ENCODE results near the gene RAB20.

Gene RAB20

GRCh38 chr13:110521296-110521680 is 40.2 kb downstream of the RAB20 start:
- H2AFZ ChIP-seq (ENCODE audit: low read length): no peak overlapping the region
- H4K8ac ChIP-seq (ENCODE audit: low read depth, low read length): no peak overlapping the region
- H3K23ac ChIP-seq (ENCODE audit: low read depth, low read length, poor library complexity): no peak overlapping the region
- H3K4me3 ChIP-seq (ENCODE audit: low read length in 2 of 2): no peak overlapping the region
- no peak overlapping the region for H2AK5ac ChIP-seq (ENCODE audit: low read depth, low read length)
- DNase-seq (ENCODE audit: low spot score): no peak
- H2BK120ac ChIP-seq (ENCODE audit: low read depth, low read length): no peak overlapping the region
- H3K18ac ChIP-seq (ENCODE audit: low read length): no peak overlapping the region
- no peak overlapping the region for H3K4ac ChIP-seq (ENCODE audit: low read length)
- peaks cover 3 to 5% of the 10 kb centered on the region in 2 donors for H3K4me1 ChIP-seq (ENCODE audit: control insufficient read depth in 2 of 2, insufficient read depth in 1 of 2, low read depth in 1 of 2, low read length in 2 of 2)
- H3K9me3 ChIP-seq (replicated peaks in 1 of 2; ENCODE audit: control insufficient read depth in 2 of 2, insufficient read depth in 1 of 2, low read depth in 1 of 2, low read length in 2 of 2): no peaks in the 10 kb centered on the region
- H2BK15ac ChIP-seq (ENCODE audit: low read length): no peak overlapping the region
- no peak overlapping the region for H2BK12ac ChIP-seq (ENCODE audit: low read length)
- H3K14ac ChIP-seq (ENCODE audit: low read length): no peak overlapping the region
- no CpG with 5 or more reads among the region's 10 CpGs for WGBS, 2 donors (ENCODE audit: extremely low coverage in 2 of 2, insufficient read length in 2 of 2, insufficient replicate concordance in 1 of 2)
- H3K27ac ChIP-seq (replicated peaks; ENCODE audit: low read length): no peak overlapping the region
- H3K27me3 ChIP-seq (ENCODE audit: control insufficient read depth in 3 of 3, insufficient read depth in 3 of 3, low read depth in 1 of 3, low read length in 3 of 3): no peaks in the 10 kb centered on the region
- no peak overlapping the region for H3K4me2 ChIP-seq (ENCODE audit: insufficient read depth, low read length, poor library complexity, severe bottlenecking)
- no peaks in the 10 kb centered on the region for H3K36me3 ChIP-seq (replicated peaks in 1 of 2; ENCODE audit: control insufficient read depth in 2 of 2, insufficient read depth in 2 of 2, low read length in 2 of 2)
- H4K91ac ChIP-seq (ENCODE audit: low read depth, low read length, poor library complexity): no peak overlapping the region
- H3K9ac ChIP-seq (ENCODE audit: low read depth, low read length, poor library complexity): no peak overlapping the region
- H3K79me1 ChIP-seq (ENCODE audit: low read depth, low read length): peaks cover 2% of the 10 kb centered on the region
- H2BK5ac ChIP-seq (ENCODE audit: low read length): no peak overlapping the region

GRCh38 chr13:110520431-110521295 is 40.9 kb downstream of the RAB20 start:
- H3K27me3 ChIP-seq (ENCODE audit: control insufficient read depth in 3 of 3, insufficient read depth in 3 of 3, low read depth in 1 of 3, low read length in 3 of 3): no peaks in the 10 kb centered on the region
- no peak overlapping the region for H3K4ac ChIP-seq (ENCODE audit: low read length)
- H2BK5ac ChIP-seq (ENCODE audit: low read length): no peak overlapping the region
- no peak overlapping the region for H2BK120ac ChIP-seq (ENCODE audit: low read depth, low read length)
- H3K36me3 ChIP-seq (replicated peaks in 1 of 2; ENCODE audit: control insufficient read depth in 2 of 2, insufficient read depth in 2 of 2, low read length in 2 of 2): no peaks in the 10 kb centered on the region
- H3K23ac ChIP-seq (ENCODE audit: low read depth, low read length, poor library complexity): no peak overlapping the region
- H2BK15ac ChIP-seq (ENCODE audit: low read length): no peak overlapping the region
- H3K4me2 ChIP-seq (ENCODE audit: insufficient read depth, low read length, poor library complexity, severe bottlenecking): no peak overlapping the region
- H3K4me1 ChIP-seq (ENCODE audit: control insufficient read depth in 2 of 2, insufficient read depth in 1 of 2, low read depth in 1 of 2, low read length in 2 of 2): peaks cover 3 to 5% of the 10 kb centered on the region in 2 donors
- no peaks in the 10 kb centered on the region for H3K9me3 ChIP-seq (replicated peaks in 1 of 2; ENCODE audit: control insufficient read depth in 2 of 2, insufficient read depth in 1 of 2, low read depth in 1 of 2, low read length in 2 of 2)
- no peak overlapping the region for H4K8ac ChIP-seq (ENCODE audit: low read depth, low read length)
- no peak overlapping the region for H2BK12ac ChIP-seq (ENCODE audit: low read length)
- H3K79me1 ChIP-seq (ENCODE audit: low read depth, low read length): peaks cover 2% of the 10 kb centered on the region
- no CpG with 5 or more reads among the region's 16 CpGs for WGBS, 2 donors (ENCODE audit: extremely low coverage in 2 of 2, insufficient read length in 2 of 2, insufficient replicate concordance in 1 of 2)
- peak overlapping the region; percentile 2 for H3K14ac ChIP-seq (ENCODE audit: low read length)
- no peak overlapping the region for H3K18ac ChIP-seq (ENCODE audit: low read length)
- H3K4me3 ChIP-seq (ENCODE audit: low read length in 2 of 2): no peak overlapping the region
- no peak overlapping the region for H2AK5ac ChIP-seq (ENCODE audit: low read depth, low read length)
- no peak overlapping the region for H3K9ac ChIP-seq (ENCODE audit: low read depth, low read length, poor library complexity)
- H4K91ac ChIP-seq (ENCODE audit: low read depth, low read length, poor library complexity): no peak overlapping the region
- no peak overlapping the region for H3K27ac ChIP-seq (replicated peaks; ENCODE audit: low read length)
- H2AFZ ChIP-seq (ENCODE audit: low read length): no peak overlapping the region
- DNase-seq (ENCODE audit: low spot score): no peak

GRCh38 chr13:110519506-110519905 is 42.0 kb downstream of the RAB20 start:
- no peak overlapping the region for H2AFZ ChIP-seq (ENCODE audit: low read length)
- no peak overlapping the region for H3K18ac ChIP-seq (ENCODE audit: low read length)
- H3K9me3 ChIP-seq (replicated peaks in 1 of 2; ENCODE audit: control insufficient read depth in 2 of 2, insufficient read depth in 1 of 2, low read depth in 1 of 2, low read length in 2 of 2): peaks cover 0 to 9% of the 10 kb centered on the region in 2 donors
- WGBS, 2 donors (ENCODE audit: extremely low coverage in 2 of 2, insufficient read length in 2 of 2, insufficient replicate concordance in 1 of 2): no CpG with 5 or more reads among the region's 7 CpGs
- no peaks in the 10 kb centered on the region for H3K79me1 ChIP-seq (ENCODE audit: low read depth, low read length)
- H3K4me1 ChIP-seq (ENCODE audit: control insufficient read depth in 2 of 2, insufficient read depth in 1 of 2, low read depth in 1 of 2, low read length in 2 of 2): peaks cover 3 to 5% of the 10 kb centered on the region in 2 donors
- DNase-seq (ENCODE audit: low spot score): no peak
- no peak overlapping the region for H2BK5ac ChIP-seq (ENCODE audit: low read length)
- no peak overlapping the region for H3K27ac ChIP-seq (replicated peaks; ENCODE audit: low read length)
- H3K9ac ChIP-seq (ENCODE audit: low read depth, low read length, poor library complexity): no peak overlapping the region
- H3K23ac ChIP-seq (ENCODE audit: low read depth, low read length, poor library complexity): no peak overlapping the region
- no peak overlapping the region for H2BK120ac ChIP-seq (ENCODE audit: low read depth, low read length)
- no peak overlapping the region for H3K4me2 ChIP-seq (ENCODE audit: insufficient read depth, low read length, poor library complexity, severe bottlenecking)
- H3K4ac ChIP-seq (ENCODE audit: low read length): no peak overlapping the region
- H3K36me3 ChIP-seq (replicated peaks in 1 of 2; ENCODE audit: control insufficient read depth in 2 of 2, insufficient read depth in 2 of 2, low read length in 2 of 2): peaks cover 0 to 2% of the 10 kb centered on the region in 2 donors
- H2BK12ac ChIP-seq (ENCODE audit: low read length): no peak overlapping the region
- H3K14ac ChIP-seq (ENCODE audit: low read length): no peak overlapping the region
- no peak overlapping the region for H4K91ac ChIP-seq (ENCODE audit: low read depth, low read length, poor library complexity)
- no peak overlapping the region for H3K4me3 ChIP-seq (ENCODE audit: low read length in 2 of 2)
- H2AK5ac ChIP-seq (ENCODE audit: low read depth, low read length): no peak overlapping the region
- H4K8ac ChIP-seq (ENCODE audit: low read depth, low read length): no peak overlapping the region
- H3K27me3 ChIP-seq (ENCODE audit: control insufficient read depth in 3 of 3, insufficient read depth in 3 of 3, low read depth in 1 of 3, low read length in 3 of 3): no peaks in the 10 kb centered on the region
- no peak overlapping the region for H2BK15ac ChIP-seq (ENCODE audit: low read length)

- H3K27me3 ChIP-seq (ENCODE audit: control insufficient read depth in 3 of 3, insufficient read depth in 3 of 3, low read depth in 1 of 3, low read length in 3 of 3): no peaks in the 10 kb centered on the region
- H2BK15ac ChIP-seq (ENCODE audit: low read length): peak overlapping the region; percentile 30
- H3K27ac ChIP-seq (replicated peaks; ENCODE audit: low read length): no peak overlapping the region
- H2BK120ac ChIP-seq (ENCODE audit: low read depth, low read length): no peak overlapping the region
- H3K9me3 ChIP-seq (replicated peaks in 1 of 2; ENCODE audit: control insufficient read depth in 2 of 2, insufficient read depth in 1 of 2, low read depth in 1 of 2, low read length in 2 of 2): peaks cover 0 to 12% of the 10 kb centered on the region in 2 donors
- no peak overlapping the region for H3K4me2 ChIP-seq (ENCODE audit: insufficient read depth, low read length, poor library complexity, severe bottlenecking)
- H3K4me1 ChIP-seq (ENCODE audit: control insufficient read depth in 2 of 2, insufficient read depth in 1 of 2, low read depth in 1 of 2, low read length in 2 of 2): peaks cover 3 to 5% of the 10 kb centered on the region in 2 donors
- no peak overlapping the region for H4K91ac ChIP-seq (ENCODE audit: low read depth, low read length, poor library complexity)
- DNase-seq (ENCODE audit: low spot score): no peak
- H3K18ac ChIP-seq (ENCODE audit: low read length): peak overlapping the region; percentile 22
- H3K14ac ChIP-seq (ENCODE audit: low read length): peak overlapping the region; percentile 12
- no peak overlapping the region for H3K4me3 ChIP-seq (ENCODE audit: low read length in 2 of 2)
- no peak overlapping the region for H2BK12ac ChIP-seq (ENCODE audit: low read length)
- H2AFZ ChIP-seq (ENCODE audit: low read length): no peak overlapping the region
- H3K9ac ChIP-seq (ENCODE audit: low read depth, low read length, poor library complexity): no peak overlapping the region
- H4K8ac ChIP-seq (ENCODE audit: low read depth, low read length): no peak overlapping the region
- no peak overlapping the region for H2BK5ac ChIP-seq (ENCODE audit: low read length)
- H2AK5ac ChIP-seq (ENCODE audit: low read depth, low read length): peak overlapping the region; percentile 10
- H3K79me1 ChIP-seq (ENCODE audit: low read depth, low read length): no peaks in the 10 kb centered on the region
- WGBS, 2 donors (ENCODE audit: extremely low coverage in 2 of 2, insufficient read length in 2 of 2, insufficient replicate concordance in 1 of 2): no CpG with 5 or more reads among the region's 16 CpGs
- H3K23ac ChIP-seq (ENCODE audit: low read depth, low read length, poor library complexity): peak overlapping the region; percentile 44
- peaks cover 1 to 6% of the 10 kb centered on the region in 2 donors for H3K36me3 ChIP-seq (replicated peaks in 1 of 2; ENCODE audit: control insufficient read depth in 2 of 2, insufficient read depth in 2 of 2, low read length in 2 of 2)
- no peak overlapping the region for H3K4ac ChIP-seq (ENCODE audit: low read length)
Measured at GRCh38 chr13:110519046-110519445, 42.5 kb downstream of the RAB20 start.
